Measurements from ENCODE around the gene PDCD7. TPM values are rescaled to one million over a fixed set of nuclear protein-coding genes. Genes with fewer than 3 reads are reported as not detected.
"Not testable (repeated sequence)": the region's sequence is repeated elsewhere in the genome, so short reads cannot be mapped to it uniquely, and the experiment has no call there.

Gene PDCD7
- total RNA-seq, 1 experiment from 2014 or later = 23.5 TPM

DNA sequence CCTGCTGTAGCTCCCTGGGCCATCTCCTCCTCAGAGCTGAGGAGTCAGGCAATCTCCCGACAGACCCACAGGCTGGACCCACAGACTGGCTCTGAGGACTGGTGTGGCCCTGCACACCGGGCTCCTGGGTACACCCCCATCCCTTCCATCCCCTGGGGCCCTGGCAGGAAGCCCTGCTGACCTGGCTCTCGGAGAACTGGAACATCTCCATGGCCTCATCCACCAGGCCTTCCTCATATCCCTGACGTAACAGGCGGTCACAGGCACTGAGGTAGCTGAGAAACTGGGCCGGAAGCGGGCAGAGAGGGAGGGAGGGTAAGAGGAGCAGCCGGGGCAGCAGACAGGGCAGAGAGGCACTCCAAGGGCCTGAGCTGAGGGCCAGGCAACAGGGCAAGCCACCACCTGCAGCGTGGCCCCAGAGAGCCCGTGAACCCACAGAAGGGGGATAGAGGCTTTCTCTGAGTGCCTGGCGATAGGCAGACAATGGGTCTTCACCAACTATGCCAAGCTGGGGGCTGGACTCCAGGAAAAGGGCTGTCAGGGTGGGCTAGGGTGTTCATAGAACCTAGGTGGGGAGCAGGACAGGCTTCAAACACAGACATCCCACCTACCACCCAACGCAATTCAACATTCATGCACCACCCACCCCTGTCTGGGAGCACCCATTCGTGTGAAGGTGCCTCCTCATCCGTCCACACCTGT is 39.2 kb downstream of the PDCD7 start:
- Mint-ChIP-seq H3K9me3 (no peaks in the 10 kb centered on the region), H3K27ac (peak overlapping the region; percentile 44; the same call in 1 of the 2 replicates), H3K4me1 (no peaks in the 10 kb centered on the region; the same call in 1 of the 2 replicates), H3K4me3 (no peak overlapping the region), H3K36me3 (no peaks in the 10 kb centered on the region), H3K27me3 (ENCODE audit: low read depth) (no peaks in the 10 kb centered on the region)
- ATAC-seq (no peak), DNase-seq (ENCODE audit: low spot score) (no peak)
- ChIA-PET POLR2A (no interaction called here), CTCF (interaction anchor here (0.7 to 2.1 kb wide), 4 partner anchors 11 to 177 kb away, joined by 3 to 5 read pairs (median 4); no protein-coding TSS in a partner anchor)
- TF ChIP-seq NR2C2 (CRISPR knock-in tag; IDR thresholded peaks at IDR 0.05) (no peak), OVOL2 (CRISPR knock-in tag; IDR thresholded peaks at IDR 0.05; ENCODE audit: borderline replicate concordance) (no peak), TP53 (CRISPR knock-in tag; IDR thresholded peaks at IDR 0.05) (no peak), NFYB (CRISPR knock-in tag; conservative IDR thresholded peaks at IDR 0.05; ENCODE audit: low read depth) (no peak), RORB (CRISPR knock-in tag; IDR thresholded peaks at IDR 0.05) (no peak), NR1H2 (CRISPR knock-in tag; IDR thresholded peaks at IDR 0.05) (no peak), GABPB1 (CRISPR knock-in tag; IDR thresholded peaks at IDR 0.05) (no peak), MYBL2 (CRISPR knock-in tag; IDR thresholded peaks at IDR 0.05) (no peak), TEAD1 (CRISPR knock-in tag; IDR thresholded peaks at IDR 0.05) (no peak), ZNF232 (CRISPR knock-in tag; IDR thresholded peaks at IDR 0.05) (no peak), ERG (CRISPR knock-in tag; IDR thresholded peaks at IDR 0.05) (no peak), RELA (CRISPR knock-in tag; IDR thresholded peaks at IDR 0.05; ENCODE audit: borderline replicate concordance) (no peak)
- TF ChIP-seq, protein P1, sequence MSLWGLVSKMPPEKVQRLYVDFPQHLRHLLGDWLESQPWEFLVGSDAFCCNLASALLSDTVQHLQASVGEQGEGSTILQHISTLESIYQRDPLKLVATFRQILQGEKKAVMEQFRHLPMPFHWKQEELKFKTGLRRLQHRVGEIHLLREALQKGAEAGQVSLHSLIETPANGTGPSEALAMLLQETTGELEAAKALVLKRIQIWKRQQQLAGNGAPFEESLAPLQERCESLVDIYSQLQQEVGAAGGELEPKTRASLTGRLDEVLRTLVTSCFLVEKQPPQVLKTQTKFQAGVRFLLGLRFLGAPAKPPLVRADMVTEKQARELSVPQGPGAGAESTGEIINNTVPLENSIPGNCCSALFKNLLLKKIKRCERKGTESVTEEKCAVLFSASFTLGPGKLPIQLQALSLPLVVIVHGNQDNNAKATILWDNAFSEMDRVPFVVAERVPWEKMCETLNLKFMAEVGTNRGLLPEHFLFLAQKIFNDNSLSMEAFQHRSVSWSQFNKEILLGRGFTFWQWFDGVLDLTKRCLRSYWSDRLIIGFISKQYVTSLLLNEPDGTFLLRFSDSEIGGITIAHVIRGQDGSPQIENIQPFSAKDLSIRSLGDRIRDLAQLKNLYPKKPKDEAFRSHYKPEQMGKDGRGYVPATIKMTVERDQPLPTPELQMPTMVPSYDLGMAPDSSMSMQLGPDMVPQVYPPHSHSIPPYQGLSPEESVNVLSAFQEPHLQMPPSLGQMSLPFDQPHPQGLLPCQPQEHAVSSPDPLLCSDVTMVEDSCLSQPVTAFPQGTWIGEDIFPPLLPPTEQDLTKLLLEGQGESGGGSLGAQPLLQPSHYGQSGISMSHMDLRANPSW (CRISPR knock-in tag; conservative IDR thresholded peaks at IDR 0.05; ENCODE audit: low read depth) = no peak
- TF ChIP-seq, protein P2, sequence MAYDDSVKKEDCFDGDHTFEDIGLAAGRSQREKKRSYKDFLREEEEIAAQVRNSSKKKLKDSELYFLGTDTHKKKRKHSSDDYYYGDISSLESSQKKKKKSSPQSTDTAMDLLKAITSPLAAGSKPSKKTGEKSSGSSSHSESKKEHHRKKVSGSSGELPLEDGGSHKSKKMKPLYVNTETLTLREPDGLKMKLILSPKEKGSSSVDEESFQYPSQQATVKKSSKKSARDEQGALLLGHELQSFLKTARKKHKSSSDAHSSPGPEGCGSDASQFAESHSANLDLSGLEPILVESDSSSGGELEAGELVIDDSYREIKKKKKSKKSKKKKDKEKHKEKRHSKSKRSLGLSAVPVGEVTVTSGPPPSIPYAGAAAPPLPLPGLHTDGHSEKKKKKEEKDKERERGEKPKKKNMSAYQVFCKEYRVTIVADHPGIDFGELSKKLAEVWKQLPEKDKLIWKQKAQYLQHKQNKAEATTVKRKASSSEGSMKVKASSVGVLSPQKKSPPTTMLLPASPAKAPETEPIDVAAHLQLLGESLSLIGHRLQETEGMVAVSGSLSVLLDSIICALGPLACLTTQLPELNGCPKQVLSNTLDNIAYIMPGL (CRISPR knock-in tag; IDR thresholded peaks at IDR 0.05) = no peak
- TF ChIP-seq, protein P3, sequence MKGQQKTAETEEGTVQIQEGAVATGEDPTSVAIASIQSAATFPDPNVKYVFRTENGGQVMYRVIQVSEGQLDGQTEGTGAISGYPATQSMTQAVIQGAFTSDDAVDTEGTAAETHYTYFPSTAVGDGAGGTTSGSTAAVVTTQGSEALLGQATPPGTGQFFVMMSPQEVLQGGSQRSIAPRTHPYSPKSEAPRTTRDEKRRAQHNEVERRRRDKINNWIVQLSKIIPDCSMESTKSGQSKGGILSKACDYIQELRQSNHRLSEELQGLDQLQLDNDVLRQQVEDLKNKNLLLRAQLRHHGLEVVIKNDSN (CRISPR knock-in tag; IDR thresholded peaks at IDR 0.05) = no peak

GRCh38 chr15:65093793-65094170 is 39.8 kb downstream of the PDCD7 start:
- H3K4me1 Mint-ChIP-seq; H3K36me3 Mint-ChIP-seq; POLR2A ChIA-PET; H3K9me3 Mint-ChIP-seq; H3K4me3 Mint-ChIP-seq; ATAC-seq; DNase-seq (ENCODE audit: low spot score); H3K27me3 Mint-ChIP-seq (ENCODE audit: low read depth): not testable (repeated sequence)
- H3K27ac Mint-ChIP-seq = 0 out of 2 replicates have a peak overlapping the region, but pooled peaks have one; percentile 23
- CTCF ChIA-PET = interaction anchor here (0.6 to 1.9 kb wide), 5 partner anchors 8 to 115 kb away, joined by 3 to 4 read pairs (median 3); no protein-coding TSS in a partner anchor
